HG02840 (cell line): ENCODE data around the gene CIT.
"Not testable (repeated sequence)": the region's sequence is repeated elsewhere in the genome, so short reads cannot be mapped to it uniquely, and the experiment has no call there.

Source experiments
- ATAC-seq: cut with Tn5 transposase; IDR thresholded peaks from one replicate; pipeline ENCODE4 v1.9.1; 2021; ENCODE audit warnings: mild to moderate bottlenecking, moderate library complexity, moderate number of reproducible peaks; ENCODE audit not compliant: unreplicated experiment, low FRiP score

Gene CIT

GRCh38 chr12:119876761-119877638 is at the start of gene CIT:
Gene CIT (minus strand): TSS chr12:119877320. CDS start chr12:119876168, 1,152 bp downstream.
- ATAC-seq = peak; percentile 99

GRCh38 chr12:119925269-119925668 is 48.1 kb upstream of the CIT start:
- ATAC-seq = no peak

GRCh38 chr12:119920064-119920463 is 42.9 kb upstream of the CIT start:
- ATAC-seq = no peak

GRCh38 chr12:119915894-119916510 is 38.9 kb upstream of the CIT start:
- ATAC-seq = no peak

- no peak for ATAC-seq
Measured at GRCh38 chr12:119914666-119915065, 37.5 kb upstream of the CIT start.

GRCh38 chr12:119913536-119914330 is 36.6 kb upstream of the CIT start:
- no peak for ATAC-seq

- ATAC-seq = no peak
Measured at GRCh38 chr12:119911182-119911581, 34.1 kb upstream of the CIT start.

- no peak for ATAC-seq
Measured at GRCh38 chr12:119910586-119910985, 33.5 kb upstream of the CIT start.

- peak; percentile 54 for ATAC-seq
Measured at GRCh38 chr12:119902084-119902509, 25.0 kb upstream of the CIT start.

GRCh38 chr12:119901670-119902069 is 24.6 kb upstream of the CIT start:
- no peak for ATAC-seq

- ATAC-seq = no peak
Measured at GRCh38 chr12:119894916-119895315, 17.8 kb upstream of the CIT start.

GRCh38 chr12:119892611-119893010 is 15.5 kb upstream of the CIT start:
- ATAC-seq = not testable (repeated sequence)

GRCh38 chr12:119885549-119885948 is 8.4 kb upstream of the CIT start:
- ATAC-seq = no peak

- ATAC-seq = not testable (repeated sequence)
Measured at GRCh38 chr12:119883791-119884190, 6.7 kb upstream of the CIT start.

GRCh38 chr12:119883237-119883636 is 6.1 kb upstream of the CIT start:
- no peak for ATAC-seq

GRCh38 chr12:119877639-119877948 is 474 bp upstream of the CIT start:
- no peak for ATAC-seq

GRCh38 chr12:119870457-119870856 is 6.7 kb downstream of the CIT start:
- ATAC-seq = no peak

GRCh38 chr12:119869720-119870119 is 7.4 kb downstream of the CIT start:
- ATAC-seq = no peak

GRCh38 chr12:119868992-119869391 is 8.1 kb downstream of the CIT start:
- no peak for ATAC-seq

GRCh38 chr12:119864591-119864990 is 12.5 kb downstream of the CIT start:
- ATAC-seq = no peak

- ATAC-seq = no peak
Measured at GRCh38 chr12:119859241-119859640, 17.9 kb downstream of the CIT start.
